GM23338 (cell line): ENCODE results near the gene TMEM50A.
"Not testable (repeated sequence)": the region's sequence is repeated elsewhere in the genome, so short reads cannot be mapped to it uniquely, and the experiment has no call there.

Source experiments
- CREB1 ChIP-seq: fragments of 250-450 bp; sonication (Bioruptor Pico); IDR thresholded peaks from 2 replicates; pipeline ENCODE4 v1.5.0; 2020; ENCODE audit warnings: low read depth, mild to moderate bottlenecking, moderate library complexity
- CTCF ChIP-seq, 2 experiments: fragments of 200-600 bp in 1 of 2; sonication (generic) in 1 of 2; conservative IDR thresholded peaks; 2 replicates each; pipeline versions ENCODE4 v1.5.1 to v1.6.1; 2016 to 2017; ENCODE audit warnings: antibody characterized with exemption in 2 of 2, low read depth in 2 of 2, mild to moderate bottlenecking in 2 of 2, moderate library complexity in 1 of 2
- EZH2 ChIP-seq: fragments of 200-600 bp; sonication (generic); IDR thresholded peaks from one replicate; pipeline ENCODE4 v1.8.0; 2017; ENCODE audit warnings: antibody characterized with exemption, mild to moderate bottlenecking, low read depth; ENCODE audit not compliant: unreplicated experiment
- EZH2phosphoT487 ChIP-seq: fragments of 200-600 bp; sonication (generic); IDR thresholded peaks from one replicate; pipeline ENCODE4 v1.8.1; 2018; ENCODE audit warnings: antibody characterized with exemption; ENCODE audit not compliant: unreplicated experiment
- JUNB ChIP-seq: IDR thresholded peaks from one replicate; pipeline ENCODE4 v1.6.1; 2016; ENCODE audit warnings: antibody characterized with exemption; ENCODE audit not compliant: unreplicated experiment
- NANOG ChIP-seq: IDR thresholded peaks from 2 replicates; pipeline ENCODE4 v1.6.1; 2016; ENCODE audit warnings: antibody characterized with exemption, borderline replicate concordance
- POLR2AphosphoS5 ChIP-seq: IDR thresholded peaks from 2 replicates; pipeline ENCODE4 v1.6.1; 2016; ENCODE audit warnings: antibody characterized with exemption, low read depth
- STAT1 ChIP-seq: IDR thresholded peaks from one replicate; pipeline ENCODE4 v1.6.1; 2016; ENCODE audit warnings: antibody characterized with exemption; ENCODE audit not compliant: unreplicated experiment
- ZNF114 ChIP-seq: fragments of 250-450 bp; sonication (Bioruptor Pico); IDR thresholded peaks from 2 replicates; pipeline ENCODE4 v1.5.0; 2020; ENCODE audit warnings: mild to moderate bottlenecking, moderate library complexity
- ZNF331 ChIP-seq: fragments of 250-450 bp; sonication (Bioruptor Pico); IDR thresholded peaks from 2 replicates; pipeline ENCODE4 v1.5.0; 2020; ENCODE audit warnings: low read depth, mild to moderate bottlenecking, moderate library complexity
- TF ChIP-seq, protein P1 (sequence below): IDR thresholded peaks from one replicate; pipeline ENCODE4 v1.6.1; 2018; ENCODE audit warnings: antibody characterized with exemption; ENCODE audit not compliant: unreplicated experiment
- TF ChIP-seq, protein P2 (sequence below): IDR thresholded peaks from 2 replicates; pipeline ENCODE4 v1.6.1; 2016; ENCODE audit warnings: antibody characterized with exemption

DNA sequence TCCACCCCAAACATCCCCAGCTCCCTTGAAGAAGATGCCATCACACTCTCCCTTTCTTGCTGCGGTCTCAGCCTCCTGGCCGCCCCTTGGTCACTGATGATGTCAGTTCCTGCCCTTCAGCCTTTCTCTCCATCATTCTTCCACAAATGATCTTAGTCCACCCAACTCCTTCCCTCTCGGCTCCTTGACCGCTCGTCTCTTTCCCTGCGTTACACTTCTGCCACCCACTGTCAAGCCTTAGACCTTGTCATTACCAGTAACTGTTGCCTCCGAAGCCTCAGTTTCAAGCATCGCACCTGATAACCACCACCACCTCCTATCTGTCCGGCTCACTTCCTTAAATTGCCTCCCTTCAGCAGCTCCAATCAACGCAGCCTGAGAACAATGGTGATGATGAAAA lies 59.4 kb downstream of the TMEM50A start:
- TF ChIP-seq EZH2; EZH2phosphoT487; CTCF (conservative IDR thresholded peaks at IDR 0.05; ENCODE audit: low read depth in 2 of 2); POLR2AphosphoS5; JUNB; ZNF114; CREB1; STAT1; NANOG; ZNF331: not testable (repeated sequence)
- TF ChIP-seq, protein P1, sequence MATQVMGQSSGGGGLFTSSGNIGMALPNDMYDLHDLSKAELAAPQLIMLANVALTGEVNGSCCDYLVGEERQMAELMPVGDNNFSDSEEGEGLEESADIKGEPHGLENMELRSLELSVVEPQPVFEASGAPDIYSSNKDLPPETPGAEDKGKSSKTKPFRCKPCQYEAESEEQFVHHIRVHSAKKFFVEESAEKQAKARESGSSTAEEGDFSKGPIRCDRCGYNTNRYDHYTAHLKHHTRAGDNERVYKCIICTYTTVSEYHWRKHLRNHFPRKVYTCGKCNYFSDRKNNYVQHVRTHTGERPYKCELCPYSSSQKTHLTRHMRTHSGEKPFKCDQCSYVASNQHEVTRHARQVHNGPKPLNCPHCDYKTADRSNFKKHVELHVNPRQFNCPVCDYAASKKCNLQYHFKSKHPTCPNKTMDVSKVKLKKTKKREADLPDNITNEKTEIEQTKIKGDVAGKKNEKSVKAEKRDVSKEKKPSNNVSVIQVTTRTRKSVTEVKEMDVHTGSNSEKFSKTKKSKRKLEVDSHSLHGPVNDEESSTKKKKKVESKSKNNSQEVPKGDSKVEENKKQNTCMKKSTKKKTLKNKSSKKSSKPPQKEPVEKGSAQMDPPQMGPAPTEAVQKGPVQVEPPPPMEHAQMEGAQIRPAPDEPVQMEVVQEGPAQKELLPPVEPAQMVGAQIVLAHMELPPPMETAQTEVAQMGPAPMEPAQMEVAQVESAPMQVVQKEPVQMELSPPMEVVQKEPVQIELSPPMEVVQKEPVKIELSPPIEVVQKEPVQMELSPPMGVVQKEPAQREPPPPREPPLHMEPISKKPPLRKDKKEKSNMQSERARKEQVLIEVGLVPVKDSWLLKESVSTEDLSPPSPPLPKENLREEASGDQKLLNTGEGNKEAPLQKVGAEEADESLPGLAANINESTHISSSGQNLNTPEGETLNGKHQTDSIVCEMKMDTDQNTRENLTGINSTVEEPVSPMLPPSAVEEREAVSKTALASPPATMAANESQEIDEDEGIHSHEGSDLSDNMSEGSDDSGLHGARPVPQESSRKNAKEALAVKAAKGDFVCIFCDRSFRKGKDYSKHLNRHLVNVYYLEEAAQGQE: not testable (repeated sequence)
- TF ChIP-seq, protein P2, sequence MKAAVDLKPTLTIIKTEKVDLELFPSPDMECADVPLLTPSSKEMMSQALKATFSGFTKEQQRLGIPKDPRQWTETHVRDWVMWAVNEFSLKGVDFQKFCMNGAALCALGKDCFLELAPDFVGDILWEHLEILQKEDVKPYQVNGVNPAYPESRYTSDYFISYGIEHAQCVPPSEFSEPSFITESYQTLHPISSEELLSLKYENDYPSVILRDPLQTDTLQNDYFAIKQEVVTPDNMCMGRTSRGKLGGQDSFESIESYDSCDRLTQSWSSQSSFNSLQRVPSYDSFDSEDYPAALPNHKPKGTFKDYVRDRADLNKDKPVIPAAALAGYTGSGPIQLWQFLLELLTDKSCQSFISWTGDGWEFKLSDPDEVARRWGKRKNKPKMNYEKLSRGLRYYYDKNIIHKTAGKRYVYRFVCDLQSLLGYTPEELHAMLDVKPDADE: not testable (repeated sequence)
